ENCODE results near the gene AKR7A3. TPM values are rescaled to one million over a fixed set of nuclear protein-coding genes. Genes with fewer than 3 reads are reported as not detected.

AKR7A3 gene
- total RNA-seq: 1.3 TPM

DNA sequence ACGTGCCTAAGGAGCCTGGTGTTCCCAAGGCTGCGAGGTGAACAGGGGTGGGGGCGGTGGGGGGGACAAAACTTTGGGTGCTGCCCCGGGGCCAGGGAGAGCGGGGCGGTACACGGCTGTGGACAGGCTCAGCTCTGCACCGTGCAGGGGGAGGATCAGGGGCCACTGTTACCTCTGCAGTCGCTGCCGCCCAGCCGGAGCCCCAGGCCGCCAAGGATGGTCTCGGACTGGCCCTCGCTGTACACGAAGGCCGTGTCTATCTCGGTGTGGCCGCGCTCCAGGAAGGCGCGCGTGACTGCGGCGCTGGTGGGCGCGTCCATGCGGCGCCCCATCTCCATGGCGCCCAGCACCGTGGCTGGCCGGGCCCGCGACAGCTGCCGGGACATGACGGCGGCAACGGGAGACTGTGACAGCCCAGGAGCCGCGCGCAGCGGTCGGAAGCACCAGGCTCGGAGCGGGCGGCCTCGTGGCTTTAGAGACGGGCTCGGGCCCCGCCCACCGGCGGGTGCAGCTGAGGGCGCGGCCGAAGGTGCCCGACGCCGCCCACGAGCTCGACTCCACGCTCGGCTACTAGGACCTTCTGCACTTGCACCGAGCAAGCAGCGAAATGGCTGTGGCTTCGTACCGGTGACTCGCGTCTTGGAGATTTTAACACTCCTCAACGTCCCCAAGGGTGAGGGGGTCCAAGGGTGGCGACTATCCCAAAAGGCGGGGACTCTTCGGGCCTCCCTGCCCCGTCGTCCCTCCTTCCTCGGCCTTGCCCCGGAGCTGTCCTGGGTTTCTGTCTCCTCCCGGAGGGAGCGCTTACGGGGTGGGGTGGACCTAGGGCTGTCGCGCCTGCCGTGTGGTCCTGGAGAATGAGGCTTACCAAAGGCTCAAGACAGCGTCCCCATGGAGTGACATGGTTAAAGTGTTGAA is at the start of gene AKR7A3:
TSS of gene AKR7A3 (minus strand) at position 447 of the 918 bp plus-strand sequence. CDS start at position 386, 61 bp downstream.
- DNase-seq: peak; percentile 47

DNA sequence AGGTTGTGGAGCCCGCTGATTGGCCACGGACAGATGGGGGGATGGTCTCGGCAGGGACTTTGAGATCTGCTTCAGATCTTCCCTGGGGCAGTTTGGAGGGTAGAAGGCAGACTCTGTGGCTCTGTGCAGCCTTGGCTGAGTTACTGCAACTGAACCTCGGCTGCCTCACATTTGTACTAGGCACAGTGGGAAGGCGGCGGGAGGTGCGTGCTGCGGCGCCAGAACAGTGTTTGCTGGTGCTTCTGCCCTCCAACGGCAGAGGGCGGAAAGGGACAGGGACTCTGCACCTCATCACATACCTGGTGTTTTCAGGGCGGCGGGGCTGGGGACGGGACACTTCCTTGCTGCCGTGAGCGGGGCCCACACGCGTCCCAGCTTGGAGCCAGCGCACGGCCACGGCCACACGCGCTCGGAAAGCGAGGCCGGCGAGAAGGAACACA is 49.8 kb upstream of the AKR7A3 start:
- DNase-seq: peak; percentile 56

GRCh38 chr1:19337289-19337688 is 48.7 kb upstream of the AKR7A3 start:
- no peak for DNase-seq

GRCh38 chr1:19336543-19336942 is 48.0 kb upstream of the AKR7A3 start:
- no peak for DNase-seq

GRCh38 chr1:19333587-19334354 is 45.2 kb upstream of the AKR7A3 start:
- DNase-seq: no peak

DNA sequence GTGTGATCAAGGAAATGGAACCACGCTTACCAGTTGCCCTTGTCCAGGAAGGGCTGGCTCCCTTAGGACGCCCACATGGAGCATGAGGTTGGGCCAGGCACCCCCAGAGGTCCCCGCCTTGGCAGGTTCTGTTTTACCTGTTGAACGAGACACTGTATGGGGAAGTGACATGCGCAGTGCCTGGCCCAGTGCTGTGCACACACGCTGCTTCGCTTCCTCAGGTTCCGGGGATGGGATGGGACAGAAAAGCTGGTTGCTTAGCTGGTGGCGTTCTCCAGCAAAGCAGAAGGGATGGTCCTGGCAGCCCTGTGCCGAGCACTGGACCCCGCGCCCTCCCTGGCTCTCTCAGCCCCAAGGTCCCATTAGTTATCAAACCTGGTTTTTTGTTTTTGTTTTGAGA is 44.3 kb upstream of the AKR7A3 start:
- no peak for DNase-seq

DNA sequence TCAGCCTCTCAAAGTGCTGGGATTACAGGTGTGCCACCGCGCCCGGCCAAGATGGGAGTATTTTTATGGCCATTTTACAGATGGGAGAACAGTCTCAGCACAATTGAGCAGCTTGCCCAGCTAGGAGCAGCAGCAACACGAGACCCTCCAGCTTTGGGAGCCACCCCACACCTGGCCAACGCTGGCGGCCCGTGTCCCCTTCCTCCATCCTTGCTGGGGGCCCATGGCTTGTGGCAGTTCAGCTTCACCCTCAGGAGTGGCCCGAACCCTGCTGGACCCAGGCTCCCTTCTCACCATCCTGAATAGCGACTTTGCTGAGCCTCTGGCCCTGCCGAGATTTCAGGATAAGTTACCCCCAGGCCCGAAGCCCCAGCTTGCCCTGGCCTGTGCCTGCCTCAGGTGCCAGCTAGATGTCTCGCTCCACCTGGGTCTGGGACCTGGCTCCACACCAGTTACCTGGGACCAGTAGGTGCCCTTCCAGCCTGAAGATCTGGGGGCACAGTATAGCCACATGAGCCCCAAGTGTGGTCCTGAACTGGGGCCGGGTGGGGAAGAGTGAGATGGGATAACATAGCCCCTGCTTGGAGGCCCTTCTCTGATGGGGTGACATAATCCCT is 42.8 kb upstream of the AKR7A3 start:
- DNase-seq: no peak

DNA sequence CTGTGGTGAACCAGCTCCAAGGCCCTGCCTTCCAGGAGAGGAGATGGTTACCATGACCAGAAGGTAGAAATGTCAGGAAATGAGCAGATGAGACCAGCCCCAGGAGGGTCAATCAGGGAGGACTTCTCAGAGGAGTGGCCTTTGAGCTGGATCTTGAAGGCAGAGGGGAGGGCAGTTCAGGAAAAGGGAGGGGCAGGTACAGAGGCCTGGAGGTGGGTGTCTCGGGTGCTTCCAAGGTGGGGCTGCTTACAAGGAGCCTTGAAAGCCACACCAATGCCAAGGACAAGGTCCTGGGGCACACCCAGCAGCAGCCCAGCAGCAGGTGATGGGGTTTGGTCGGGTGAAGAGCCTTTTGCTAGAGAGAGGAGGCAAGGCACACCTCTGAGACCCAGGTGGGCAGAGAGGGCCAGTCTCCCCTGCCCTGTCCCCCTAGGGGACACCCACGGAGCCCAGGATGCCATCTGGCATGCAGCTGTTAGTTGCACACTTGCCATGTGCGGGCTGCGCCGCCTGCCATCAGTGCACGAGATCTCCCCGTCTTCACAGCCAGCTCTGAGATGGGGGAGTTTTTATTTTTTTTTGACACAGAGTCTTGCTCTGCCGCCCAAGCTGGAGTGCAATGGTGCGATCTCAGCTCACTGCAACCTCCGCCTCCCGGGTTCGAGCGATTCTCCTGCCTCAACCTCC is 42.0 kb upstream of the AKR7A3 start:
- DNase-seq: no peak

DNA sequence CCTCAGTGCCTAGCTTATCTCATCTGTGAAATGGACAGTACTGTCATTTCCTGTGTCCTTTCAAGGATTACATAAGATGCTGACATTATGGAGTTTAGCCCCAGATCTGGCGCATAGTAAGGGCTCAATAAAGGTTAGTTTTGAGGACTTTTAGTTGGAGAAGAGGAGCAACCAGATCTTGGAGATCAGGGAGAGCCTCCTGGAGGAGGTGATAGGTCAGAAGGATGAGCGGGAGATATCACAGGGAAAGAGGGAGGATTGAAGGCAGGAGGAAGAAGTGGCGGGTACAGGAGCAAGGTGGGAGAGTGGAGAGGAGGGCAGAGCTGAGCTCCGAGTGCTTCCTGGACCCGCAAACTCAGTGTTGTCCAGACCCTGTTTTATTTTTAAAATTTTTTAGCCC is 41.0 kb upstream of the AKR7A3 start:
- DNase-seq: no peak

DNA sequence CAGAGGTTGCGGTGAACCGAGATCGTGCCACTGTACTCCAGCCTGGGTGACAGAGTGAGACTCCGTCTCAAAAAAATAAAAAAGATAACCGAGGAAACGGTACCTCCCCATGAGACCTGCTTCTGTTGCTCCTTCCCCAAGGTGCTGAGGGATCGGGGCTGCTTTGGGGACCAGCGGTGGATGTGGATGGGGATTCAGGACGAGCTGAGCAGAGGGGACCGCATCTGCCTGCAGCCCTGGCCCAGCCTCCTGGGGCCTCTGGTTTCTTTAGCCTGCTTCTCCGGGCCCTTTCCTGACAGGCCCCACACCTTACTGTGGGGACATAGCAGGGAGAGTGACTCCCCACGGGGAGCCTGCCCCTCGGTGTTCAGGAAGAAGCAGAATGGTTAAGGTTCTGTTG is 40.6 kb upstream of the AKR7A3 start:
- no peak for DNase-seq

GRCh38 chr1:19328486-19328885 is 39.9 kb upstream of the AKR7A3 start:
- no peak for DNase-seq

GRCh38 chr1:19327736-19328135 is 39.2 kb upstream of the AKR7A3 start:
- DNase-seq: no peak

- DNase-seq: no peak
These were observed 38.7 kb upstream of the AKR7A3 start for GRCh38 chr1:19327301-19327700.

DNA sequence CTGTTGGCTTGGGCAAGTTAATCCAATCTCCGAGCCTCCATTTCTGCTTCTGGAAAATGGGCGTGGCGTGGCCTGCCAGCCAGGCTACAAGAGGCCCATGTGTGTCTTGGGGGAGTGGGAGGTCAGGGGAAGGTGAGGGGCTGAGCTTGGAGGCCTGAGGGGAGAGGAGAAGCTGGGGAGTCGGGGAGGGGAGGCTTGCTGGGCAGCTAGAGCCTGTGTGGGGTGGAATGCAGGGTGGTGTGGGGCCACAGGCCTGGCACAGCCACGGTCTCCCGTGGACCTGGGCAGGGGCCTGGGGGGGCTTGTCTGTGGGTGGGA is 38.1 kb upstream of the AKR7A3 start:
- no peak for DNase-seq

DNA sequence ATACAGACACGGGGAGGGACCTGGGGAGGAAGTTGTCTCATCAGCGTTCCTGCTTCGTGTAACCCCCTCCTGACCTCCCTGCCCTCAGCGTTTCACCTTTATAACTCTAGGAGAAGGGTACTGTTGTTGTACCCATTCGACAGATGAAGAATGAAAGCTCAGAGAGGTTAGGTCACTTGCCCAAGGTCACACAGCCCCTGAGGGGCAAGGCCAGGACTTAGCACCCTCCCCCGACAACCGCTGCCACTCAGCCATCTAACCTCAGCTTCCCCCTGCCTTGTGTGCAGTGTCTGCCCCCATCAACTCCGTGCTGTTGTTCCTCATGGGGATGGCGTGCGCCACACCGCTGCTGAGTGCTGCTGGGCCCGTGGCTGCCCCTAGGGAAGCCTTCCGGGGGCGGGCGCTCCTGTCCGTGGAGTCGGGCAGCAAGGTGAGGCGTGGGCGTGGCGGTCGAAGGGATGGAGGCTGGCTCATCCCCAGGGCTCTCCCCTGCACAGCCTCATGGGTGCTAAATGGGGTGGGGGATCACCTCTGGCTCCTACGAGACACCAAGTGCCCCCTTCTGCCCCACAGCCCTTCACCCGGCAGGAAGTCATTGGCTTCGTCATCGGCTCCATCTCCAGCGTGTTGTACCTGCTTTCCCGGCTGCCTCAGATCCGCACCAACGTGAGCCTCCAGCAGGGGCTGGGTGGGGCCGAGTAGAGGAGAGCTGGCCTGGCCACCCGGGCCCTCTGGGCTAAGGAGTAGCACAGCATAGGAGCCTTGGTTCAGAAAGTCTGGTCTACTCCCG is 37.6 kb upstream of the AKR7A3 start:
- DNase-seq: no peak

DNA sequence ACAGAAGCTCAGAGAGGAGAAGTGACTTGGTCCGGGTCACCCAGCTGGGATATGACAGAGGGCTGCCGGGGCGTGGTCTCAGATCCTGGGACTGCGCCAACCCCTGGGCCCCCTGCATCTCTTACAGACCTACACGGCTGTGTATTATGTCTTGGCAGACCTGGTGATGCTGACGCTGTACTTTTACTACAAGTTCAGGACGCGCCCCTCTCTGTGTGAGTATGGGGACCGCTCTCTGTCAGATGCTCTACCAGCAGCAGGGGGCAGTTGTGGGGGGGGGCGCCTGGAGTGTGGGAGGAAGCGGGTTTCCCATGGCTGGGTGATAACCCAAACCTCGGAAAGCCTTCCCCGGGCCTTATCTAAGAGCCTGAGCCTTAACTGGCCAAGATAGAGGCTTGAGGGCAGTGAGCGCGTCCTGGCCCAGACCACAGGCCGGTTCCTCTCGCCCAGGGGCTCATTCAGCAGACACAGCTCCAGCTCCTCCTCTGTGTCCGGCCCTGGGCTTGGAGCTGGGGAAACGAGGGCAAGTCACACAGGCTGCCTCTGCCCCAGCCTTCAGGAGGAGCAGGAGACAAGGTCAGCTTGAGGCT is 36.9 kb upstream of the AKR7A3 start:
- DNase-seq: no peak

GRCh38 chr1:19324665-19324990 is 36.1 kb upstream of the AKR7A3 start:
- DNase-seq: no peak

- DNase-seq: no peak
These were observed 35.6 kb upstream of the AKR7A3 start for GRCh38 chr1:19323987-19324664.

DNA sequence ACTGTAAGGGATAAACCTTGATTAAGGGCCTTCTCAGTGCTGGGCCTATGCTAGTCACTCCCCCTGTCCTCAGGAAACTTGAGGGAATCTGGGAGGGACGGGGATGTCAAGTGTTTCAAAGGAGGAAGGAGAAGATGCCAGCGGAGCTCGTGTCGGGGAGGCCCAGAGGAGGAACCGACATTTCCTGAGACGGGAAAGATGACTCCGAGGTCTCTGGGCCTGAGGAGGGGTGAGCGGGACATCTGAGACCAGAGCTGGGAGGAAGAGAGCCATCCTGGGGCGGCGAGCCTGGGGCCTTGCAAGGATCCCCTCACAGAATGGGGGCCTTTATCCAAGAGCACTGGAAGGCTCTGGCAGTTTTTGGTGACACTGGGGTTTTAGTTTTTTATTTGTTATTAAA is 33.9 kb upstream of the AKR7A3 start:
- DNase-seq: no peak

GRCh38 chr1:19321071-19321470 is 32.5 kb upstream of the AKR7A3 start:
- DNase-seq: no peak

DNA sequence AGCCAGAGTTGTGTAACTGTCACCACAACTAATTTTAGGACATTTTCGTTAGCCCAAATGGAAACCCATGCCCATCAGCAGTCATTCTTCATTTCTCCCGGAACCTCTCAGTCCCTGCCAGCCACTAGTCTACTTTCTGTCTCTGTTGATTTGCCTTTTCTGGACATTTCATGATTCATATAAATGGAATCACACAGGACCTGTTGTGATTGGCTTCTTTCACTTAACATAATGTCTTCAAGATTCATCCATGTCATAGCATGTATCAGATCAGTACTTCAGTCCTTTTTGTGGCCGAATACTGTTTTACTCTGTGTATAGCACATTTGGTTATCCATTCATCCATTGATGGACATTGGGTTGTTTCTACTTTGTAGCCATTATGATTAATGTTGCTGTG is 30.6 kb upstream of the AKR7A3 start:
- no peak for DNase-seq
